PC-9 (cell line): ENCODE data around the gene RPL10A. TPM values are rescaled to one million over a fixed set of nuclear protein-coding genes. Genes with fewer than 3 reads are reported as not detected.
A peak's percentile ranks its signal among the peaks of the same experiment; 100 is the strongest.

Experiments used
- BruUV-seq: library from RNA; stranded (reverse); fragments of 400-500 nt; replicated peaks from 2 replicates; lab custom pipeline; 2021; lab: Mats Ljungman, UMichigan
- CTCF ChIA-PET: fragments of 300-600 bp; sonication (Branson Sonifier 250); formaldehyde crosslinking; loops from one replicate; lab custom pipeline; 2022; ENCODE audit warnings: antibody characterized with exemption; lab: Charles Lee
- POLR2A ChIA-PET: fragments of 300-600 bp; sonication (Branson Sonifier 250); formaldehyde crosslinking; loops from one replicate; lab custom pipeline; 2022; ENCODE audit warnings: antibody characterized with exemption; ENCODE audit not compliant: unreplicated experiment; lab: Charles Lee
- DNase-seq, 2 experiments: peaks; one replicate each; pipeline versions ENCODE4 v3.0.0 to v3.0.0-alpha.2; 2015 to 2022; ENCODE audit warnings: mixed read lengths in 1 of 2
- H2AFZ ChIP-seq: fragments of 200-600 bp; sonication (generic); 2 replicates; pipeline ENCODE4 v1.8.1; 2017; ENCODE audit warnings: antibody characterized with exemption
- H3F3A ChIP-seq: fragments of 200-600 bp; sonication (generic); 2 replicates; pipeline ENCODE4 v1.8.1; 2017; ENCODE audit warnings: antibody characterized with exemption, mild to moderate bottlenecking, low read depth; ENCODE audit not compliant: insufficient read depth
- H3K27ac ChIP-seq: fragments of 200-600 bp; sonication (generic); 2 replicates; pipeline ENCODE4 v1.6.1; 2016; ENCODE audit warnings: mixed run types
- H3K27me3 ChIP-seq: fragments of 200-600 bp; sonication (generic); 2 replicates; pipeline ENCODE4 v1.6.1; 2016; ENCODE audit warnings: low read depth, mixed run types; ENCODE audit not compliant: insufficient read depth
- H3K36me3 ChIP-seq: fragments of 200-600 bp; sonication (generic); 2 replicates; pipeline ENCODE4 v1.6.1; 2016; ENCODE audit warnings: low read depth, mixed run types
- H3K4me1 ChIP-seq: fragments of 200-600 bp; sonication (generic); replicated peaks from 2 replicates; pipeline ENCODE4 v1.6.1; 2016; ENCODE audit warnings: mixed run types; ENCODE audit not compliant: insufficient read depth
- H3K4me2 ChIP-seq: fragments of 200-600 bp; sonication (generic); 2 replicates; pipeline ENCODE4 v1.6.1; 2017; ENCODE audit warnings: mixed run types
- H3K4me3 ChIP-seq: fragments of 200-600 bp; sonication (generic); 2 replicates; pipeline ENCODE4 v1.6.1; 2016; ENCODE audit warnings: mixed run types
- H3K79me2 ChIP-seq: fragments of 200-600 bp; sonication (generic); 2 replicates; pipeline ENCODE4 v1.6.1; 2017; ENCODE audit warnings: low read depth, mixed run types
- H3K9me2 ChIP-seq: fragments of 200-600 bp; sonication (generic); 2 replicates; pipeline ENCODE4 v1.8.1; 2017; ENCODE audit warnings: mild to moderate bottlenecking; ENCODE audit not compliant: insufficient read depth
- H3K9me3 ChIP-seq: fragments of 200-600 bp; sonication (generic); 2 replicates; pipeline ENCODE4 v1.8.1; 2016; ENCODE audit warnings: low read depth; ENCODE audit not compliant: insufficient read depth
- H4K20me1 ChIP-seq: fragments of 200-600 bp; sonication (generic); 2 replicates; pipeline ENCODE4 v1.8.1; 2017; ENCODE audit not compliant: insufficient read depth
- CTCF ChIP-seq: fragments of 200-600 bp; sonication (generic); conservative IDR thresholded peaks from 2 replicates; pipeline ENCODE4 v1.6.1; 2017; ENCODE audit warnings: mixed run types, antibody characterized with exemption, mild to moderate bottlenecking, moderate library complexity
- EZH2 ChIP-seq: fragments of 200-600 bp; sonication (generic); IDR thresholded peaks from 2 replicates; pipeline ENCODE4 v1.8.0; 2017; ENCODE audit warnings: antibody characterized with exemption, low read depth
- intact Hi-C: fragments of 100-400 bp; cut with micrococcal nuclease; formaldehyde crosslinking; loops from one replicate; pipeline ENCODE4 v1.10.0; 2022; ENCODE audit not compliant: unreplicated experiment
- total RNA-seq: library from RNA; stranded (reverse); gene quantifications from 2 replicates; pipeline ENCODE4 v1.2.3, GENCODE V29; 2021

The RPL10A gene
- total RNA-seq, 1 experiment from 2014 or later: 1,335 TPM

GRCh38 chr6:35492258-35492973, 24.2 kb downstream of the RPL10A start:
- Histone ChIP-seq H3K9me3 (no peaks in the 10 kb centered on the region), H3K9me2 (no peaks in the 10 kb centered on the region), H3K4me2 (peak overlapping the region; percentile 64), H3K4me3 (no peak overlapping the region; the same call in 1 of the 2 replicates), H3K79me2 (peaks cover 77% of the 10 kb centered on the region), H3K27ac (no peak overlapping the region), H4K20me1 (peaks cover 18% of the 10 kb centered on the region; the same call in 1 of the 2 replicates), H3K27me3 (no peaks in the 10 kb centered on the region), H2AFZ (no peak overlapping the region), H3F3A (peaks cover 20% of the 10 kb centered on the region), H3K36me3 (no peaks in the 10 kb centered on the region), H3K4me1 (peaks cover 52% of the 10 kb centered on the region)
- TF ChIP-seq CTCF (no peak), EZH2 (no peak)
- intact Hi-C loops: no loop called here
- BruUV-seq: no TSS peak
- no peak for DNase-seq
- CTCF ChIA-PET: interaction anchor here (0.6 kb wide), 1 partner anchor 1633 kb away, joined by 4 read pairs; no protein-coding TSS in a partner anchor
- POLR2A ChIA-PET: no interaction called here

GRCh38 chr6:35492974-35493284, 24.7 kb downstream of the RPL10A start:
- Histone ChIP-seq H3K4me3 (no peak overlapping the region), H3K27me3 (no peaks in the 10 kb centered on the region), H3K4me1 (peaks cover 48% of the 10 kb centered on the region), H3K9me2 (no peaks in the 10 kb centered on the region), H2AFZ (no peak overlapping the region), H3K36me3 (no peaks in the 10 kb centered on the region), H3F3A (peaks cover 15% of the 10 kb centered on the region; the same call in 1 of the 2 replicates), H3K9me3 (no peaks in the 10 kb centered on the region), H3K79me2 (peaks cover 78% of the 10 kb centered on the region), H3K27ac (no peak overlapping the region), H4K20me1 (peaks cover 18% of the 10 kb centered on the region; the same call in 1 of the 2 replicates), H3K4me2 (no peak overlapping the region)
- TF ChIP-seq EZH2: no peak
- TF ChIP-seq CTCF: no peak
- intact Hi-C loops: no loop called here
- BruUV-seq: no TSS peak
- DNase-seq: no peak
- ChIA-PET CTCF (no interaction called here), POLR2A (no interaction called here)

GRCh38 chr6:35493307-35493983, 25.2 kb downstream of the RPL10A start:
- no peak overlapping the region for H2AFZ ChIP-seq
- CTCF ChIA-PET: interaction anchor here (0.6 kb wide), 1 partner anchor 28 kb away, joined by 3 read pairs; no protein-coding TSS in a partner anchor
- intact Hi-C loops: no loop called here
- H3F3A ChIP-seq: peaks cover 10% of the 10 kb centered on the region; the same call in 1 of the 2 replicates
- H3K79me2 ChIP-seq: peaks cover 83% of the 10 kb centered on the region
- no peak for TF ChIP-seq CTCF
- TF ChIP-seq EZH2: no peak
- no TSS peak for BruUV-seq
- no peaks in the 10 kb centered on the region for H3K9me2 ChIP-seq
- peaks cover 48% of the 10 kb centered on the region for H3K4me1 ChIP-seq
- DNase-seq: no peak
- POLR2A ChIA-PET: no interaction called here
- no peaks in the 10 kb centered on the region for H3K27me3 ChIP-seq
- H3K27ac ChIP-seq: no peak overlapping the region
- H3K4me3 ChIP-seq: no peak overlapping the region
- H3K4me2 ChIP-seq: no peak overlapping the region
- H3K9me3 ChIP-seq: no peaks in the 10 kb centered on the region
- H3K36me3 ChIP-seq: no peaks in the 10 kb centered on the region
- H4K20me1 ChIP-seq: peaks cover 18% of the 10 kb centered on the region; the same call in 1 of the 2 replicates
